Fibroblast of skin of right quadriceps (primary cell): ENCODE measurements around the gene ERMP1.
A peak's percentile ranks its signal among the peaks of the same experiment; 100 is the strongest.
"Not testable (repeated sequence)": the region's sequence is repeated elsewhere in the genome, so short reads cannot be mapped to it uniquely, and the experiment has no call there.

Experiments used
- DNase-seq: peaks from one replicate; pipeline ENCODE4 v3.0.0-alpha.2; 2013

The ERMP1 gene

DNA sequence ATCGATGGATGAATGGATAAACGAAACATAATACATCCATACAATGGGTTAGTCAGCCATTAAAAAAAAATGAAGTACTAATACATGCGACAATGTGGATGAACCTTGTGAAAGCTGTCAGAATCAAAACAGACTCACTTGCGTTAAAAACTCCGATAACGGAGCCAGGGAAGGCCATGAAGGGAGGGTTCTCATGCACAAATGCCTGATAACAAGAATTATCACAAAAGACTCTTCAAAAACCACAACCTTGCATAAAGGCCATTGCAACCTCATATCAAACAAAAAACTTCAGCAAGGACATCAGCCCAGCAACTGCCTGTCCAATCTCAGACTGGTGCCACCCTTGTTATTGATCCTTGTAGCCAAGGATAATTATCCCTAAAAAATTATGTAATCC lies 13.7 kb downstream of the ERMP1 start:
- DNase-seq = no peak

DNA sequence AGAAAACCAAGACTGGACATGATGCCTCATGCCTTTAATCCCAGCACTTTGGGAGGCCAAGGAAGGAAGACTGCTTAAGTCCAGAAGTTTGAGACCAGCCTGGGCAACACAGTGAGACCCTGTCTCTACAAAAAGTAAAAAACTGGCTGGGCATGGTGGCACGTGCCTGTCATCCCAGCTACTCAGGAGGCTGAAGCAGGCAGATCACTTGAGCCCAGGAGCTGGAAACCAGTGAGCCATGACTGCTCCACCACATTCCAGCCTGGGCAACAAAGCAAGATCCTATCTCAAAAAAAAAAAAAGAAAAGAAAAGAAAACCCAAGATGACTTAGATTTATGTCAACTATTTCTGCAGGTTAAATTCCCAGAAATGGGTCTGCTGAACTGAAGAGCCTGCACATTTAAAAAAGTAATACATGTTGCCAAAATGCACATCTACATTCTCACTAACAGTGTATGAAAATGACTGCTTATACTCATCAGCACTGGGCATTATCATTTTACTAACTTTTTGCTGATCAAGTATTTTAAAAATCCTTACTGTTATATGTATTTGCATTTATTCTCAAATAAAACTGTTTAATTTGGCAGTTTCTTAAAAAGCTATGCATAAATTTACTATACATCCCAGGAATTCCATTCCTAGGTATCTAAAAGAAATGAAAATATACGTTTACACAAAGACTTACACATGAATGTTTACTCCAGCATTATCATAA lies 14.3 kb downstream of the ERMP1 start:
- no peak for DNase-seq

DNA sequence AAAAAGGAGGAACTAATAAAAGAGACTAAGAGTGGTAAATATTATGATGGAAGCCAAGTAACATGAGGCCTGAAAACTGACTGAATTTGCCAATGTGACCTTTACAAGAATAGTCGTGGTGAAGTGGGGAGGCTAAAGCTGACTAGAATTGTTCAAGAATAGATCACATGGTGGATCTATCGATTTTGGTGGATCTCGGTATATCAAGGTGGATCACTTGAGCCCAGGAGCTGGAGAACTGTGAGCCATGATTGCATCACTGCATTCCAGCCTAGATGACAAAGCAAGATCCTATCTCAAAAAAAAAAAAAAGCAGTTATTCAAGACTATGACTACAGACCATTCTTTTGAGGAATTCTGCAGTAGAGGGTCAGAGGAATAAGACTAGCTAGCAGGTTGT lies 15.1 kb downstream of the ERMP1 start:
- DNase-seq = peak; percentile 68

DNA sequence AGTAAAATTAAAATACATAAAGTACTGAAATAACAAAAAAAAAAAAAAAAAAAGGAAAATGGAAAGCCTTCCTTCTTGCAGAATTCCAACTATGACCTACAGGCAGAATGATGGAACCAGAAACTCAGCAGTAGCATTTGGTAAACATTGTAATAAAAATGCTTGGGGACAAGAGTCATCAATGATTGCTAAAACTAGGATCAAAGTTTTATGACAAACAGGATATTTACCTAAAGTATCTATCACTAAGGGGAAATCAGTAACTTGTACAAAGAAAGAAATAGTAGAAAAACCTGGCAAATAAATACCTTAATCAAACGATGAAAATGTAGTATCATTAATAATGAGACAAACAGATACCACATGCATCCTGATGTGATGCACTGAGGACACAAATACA lies 17.5 kb downstream of the ERMP1 start:
- no peak for DNase-seq

DNA sequence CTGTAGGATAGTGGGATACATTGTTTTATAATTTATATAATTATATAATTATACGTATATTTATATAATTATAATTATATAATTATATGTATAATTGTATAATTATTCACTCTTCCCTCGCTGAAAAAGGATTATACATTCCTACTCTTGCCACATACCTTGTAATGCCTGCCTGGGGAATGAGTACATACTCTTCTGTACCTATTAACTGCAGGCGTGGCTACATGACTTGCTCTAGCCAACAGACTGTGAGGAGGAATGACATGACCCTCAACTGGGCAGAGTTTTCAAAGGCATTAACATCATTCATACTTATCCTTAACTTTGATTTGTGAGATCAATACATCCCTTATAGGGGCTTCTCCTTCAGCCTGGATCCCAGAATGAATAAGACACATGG lies 19.1 kb downstream of the ERMP1 start:
- DNase-seq = no peak

DNA sequence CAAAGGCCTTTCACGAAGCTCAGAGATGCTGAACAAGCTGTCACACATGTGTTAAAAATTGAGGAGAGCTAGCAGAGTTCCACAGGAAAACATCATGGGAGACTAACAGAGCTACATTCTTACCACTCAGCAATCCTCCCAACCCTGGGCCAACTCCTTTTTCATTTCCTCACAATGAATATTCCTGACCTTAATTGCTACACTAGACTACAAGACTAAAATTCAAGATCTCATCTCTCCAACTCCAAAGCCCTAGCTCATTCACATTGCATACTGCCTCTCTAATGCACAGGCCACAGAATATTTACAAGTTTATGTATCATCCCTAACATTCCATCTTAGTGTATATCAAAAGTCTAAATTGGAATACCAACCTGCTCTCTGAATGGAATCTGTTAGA lies 21.2 kb downstream of the ERMP1 start:
- DNase-seq = no peak

DNA sequence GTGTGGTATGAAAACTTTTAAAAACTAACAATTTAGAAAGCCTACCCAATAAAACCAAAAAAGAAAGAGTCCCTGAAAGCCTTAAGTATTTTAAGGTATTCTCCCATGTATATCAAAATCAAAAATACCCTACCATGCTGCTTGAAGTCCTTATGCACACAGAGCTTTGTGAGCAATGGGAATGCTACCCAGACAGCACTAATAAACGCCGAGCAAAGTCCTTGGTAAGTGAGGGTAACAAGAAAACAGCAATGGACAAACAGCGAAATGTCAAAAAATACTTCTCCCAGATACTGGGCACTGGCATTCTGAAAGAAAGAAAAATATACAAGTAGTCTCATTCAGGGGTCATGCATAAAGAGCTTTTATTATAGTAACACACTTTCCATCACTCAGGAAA lies 27.4 kb downstream of the ERMP1 start:
- no peak for DNase-seq

DNA sequence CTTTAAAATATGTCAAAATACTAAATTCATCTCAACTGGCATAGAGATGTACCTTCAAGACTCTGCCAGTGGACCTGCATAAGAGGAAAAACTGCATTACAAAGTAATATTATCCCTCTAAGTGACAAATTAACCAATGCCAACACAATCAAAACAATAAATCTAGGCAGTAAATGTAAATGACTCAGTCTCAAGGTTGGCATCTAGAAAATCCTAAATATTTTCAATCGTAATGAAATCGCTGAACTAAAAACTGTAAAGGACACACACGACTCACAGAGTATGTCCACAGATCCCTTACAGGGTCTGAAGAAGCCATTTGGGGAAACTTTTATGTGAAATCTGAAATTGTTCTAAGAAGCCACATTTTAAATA lies 31.2 kb downstream of the ERMP1 start:
- DNase-seq = peak; percentile 17

DNA sequence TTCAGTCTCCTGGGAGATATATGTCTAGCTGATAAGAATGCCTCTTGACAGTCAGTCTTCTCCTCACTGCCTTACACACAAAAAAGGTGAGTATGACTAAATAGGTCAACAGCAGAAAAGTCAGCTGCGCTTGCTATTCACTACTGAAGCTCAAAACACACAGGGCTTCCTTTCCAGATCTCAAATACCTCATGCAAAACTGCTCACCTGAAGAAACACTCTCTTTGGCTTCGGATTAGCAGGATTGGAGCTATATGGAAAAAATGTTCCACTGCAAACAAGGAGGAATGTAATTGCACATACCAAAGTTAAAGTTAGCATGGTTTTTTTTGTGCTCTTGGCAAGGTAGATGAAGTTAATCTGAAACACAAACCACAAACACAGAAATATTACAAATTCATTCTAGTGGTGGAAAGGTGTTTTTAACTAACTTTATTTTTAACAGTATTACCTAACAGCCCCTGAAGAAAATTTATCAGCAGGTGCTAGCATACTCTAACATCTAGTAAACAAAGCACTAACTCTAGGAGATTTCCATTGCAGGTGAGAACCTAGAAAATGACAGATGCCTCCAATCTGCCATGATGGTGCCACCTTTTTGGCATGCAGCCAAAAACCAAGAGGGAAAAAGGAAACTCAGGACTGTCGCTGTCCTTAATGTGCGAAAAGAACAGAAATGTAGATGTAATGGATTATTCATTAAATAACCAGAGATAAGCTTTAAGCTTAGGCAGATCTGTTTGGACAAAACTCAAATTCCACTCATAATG lies 31.8 kb downstream of the ERMP1 start:
- peak; percentile 9 for DNase-seq

DNA sequence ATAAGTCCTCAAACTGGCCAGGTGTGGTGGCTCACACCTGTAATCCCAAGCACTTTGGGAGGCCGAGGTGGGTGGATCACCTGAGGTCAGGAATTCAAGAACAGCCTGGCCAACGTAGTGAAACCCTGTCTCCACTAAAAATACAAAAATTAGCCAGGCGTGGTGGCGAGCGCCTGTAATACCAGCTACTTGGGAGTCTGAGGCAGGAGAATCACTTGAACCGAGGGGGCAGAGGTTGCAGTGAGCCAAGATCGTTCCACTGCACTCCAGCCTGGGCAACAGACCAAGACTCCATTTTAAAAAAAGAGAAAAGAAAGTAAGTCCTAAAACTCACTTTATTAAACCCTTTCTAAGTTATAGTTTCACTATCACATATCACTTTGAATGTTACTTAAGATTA lies 32.5 kb downstream of the ERMP1 start:
- DNase-seq = not testable (repeated sequence)

DNA sequence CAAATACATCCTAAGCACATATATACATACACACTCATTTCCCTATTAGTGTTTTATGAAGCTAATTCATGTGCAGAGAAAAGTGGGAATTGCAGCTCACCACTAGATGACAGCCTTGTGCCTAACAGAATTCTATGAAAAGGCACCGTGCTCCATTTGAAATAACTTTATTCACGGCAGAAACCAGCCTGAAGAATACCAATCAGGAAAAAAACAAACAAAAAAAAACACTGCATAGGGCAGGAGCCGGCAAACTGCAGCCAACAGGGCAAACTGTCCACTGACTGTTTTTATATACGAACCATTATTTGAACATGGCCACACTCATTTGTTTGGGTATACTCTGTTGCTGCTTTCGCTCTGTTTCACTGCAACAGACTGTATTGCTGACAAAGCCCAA lies 33.6 kb downstream of the ERMP1 start:
- peak; percentile 31 for DNase-seq

DNA sequence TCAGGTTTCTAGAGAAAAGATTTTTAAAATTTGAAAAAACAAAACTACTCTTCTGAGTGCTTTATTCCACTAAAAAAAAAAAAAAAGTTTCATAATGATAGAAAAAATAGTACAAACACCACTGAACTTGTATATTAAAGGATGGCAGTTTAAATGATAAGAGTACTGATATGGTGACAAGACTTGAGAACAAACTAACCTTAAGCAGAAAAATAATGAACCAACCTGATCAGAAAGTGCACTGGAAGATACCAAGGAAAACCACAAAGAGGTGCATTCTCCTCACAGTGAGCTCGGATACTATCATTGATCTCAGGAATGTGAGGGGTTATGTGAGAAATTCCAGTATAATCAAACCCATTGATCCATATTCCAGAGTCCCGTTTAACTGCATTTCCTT lies 34.3 kb downstream of the ERMP1 start:
- no peak for DNase-seq

DNA sequence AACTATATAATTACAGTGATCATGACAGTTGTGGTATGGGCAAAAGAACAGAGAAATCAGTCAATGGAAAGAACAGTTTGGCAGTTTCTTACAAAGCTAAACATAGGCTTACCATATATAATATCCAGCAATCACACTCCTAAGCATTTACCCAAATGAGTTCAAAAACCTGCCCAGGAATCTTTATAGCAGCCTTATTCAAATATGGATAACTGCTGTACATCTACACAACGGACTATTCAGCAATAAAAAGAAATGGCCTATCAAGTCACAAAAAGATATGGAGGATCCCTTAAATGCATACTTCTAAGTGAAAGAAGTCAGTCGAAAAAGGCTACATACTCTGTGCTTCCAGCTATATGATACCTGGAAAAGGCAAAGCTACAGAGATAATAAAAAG lies 36.6 kb downstream of the ERMP1 start:
- DNase-seq = no peak

DNA sequence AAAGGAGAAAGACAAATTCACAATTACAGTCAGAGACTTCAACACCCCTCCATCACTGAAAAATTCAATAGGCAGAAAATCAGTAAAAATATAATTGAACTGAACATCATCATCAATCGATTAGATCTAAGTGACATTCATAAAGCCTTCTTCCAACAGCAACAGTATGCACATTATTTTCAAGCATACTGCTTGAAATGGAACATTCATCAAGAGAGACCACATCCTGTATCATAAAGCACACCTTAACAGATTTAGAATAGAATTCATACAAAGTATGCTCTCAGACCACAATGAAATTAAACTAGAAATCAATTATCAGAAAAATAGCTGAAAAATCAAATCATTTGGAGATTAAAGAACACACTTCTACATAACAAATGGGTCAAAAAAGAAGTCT lies 39.1 kb downstream of the ERMP1 start:
- no peak for DNase-seq

DNA sequence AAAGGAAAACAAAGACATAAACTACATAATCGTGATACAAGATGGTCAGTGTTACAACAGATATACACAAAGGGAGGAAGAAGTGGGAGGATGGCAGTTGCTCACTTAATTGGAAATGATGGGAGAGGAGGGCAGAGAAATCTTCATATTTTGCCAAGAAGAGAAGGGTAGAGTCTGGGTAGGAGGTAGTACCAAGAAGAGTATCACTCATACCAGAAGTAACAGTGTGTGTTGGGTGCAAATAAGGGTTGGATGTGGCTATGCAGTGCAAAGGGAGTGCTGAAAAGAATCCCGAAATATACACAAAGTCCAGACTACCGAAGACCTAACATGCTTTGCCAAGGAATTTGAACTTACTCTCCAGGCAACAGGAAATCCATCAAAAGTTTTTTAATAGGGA lies 41.0 kb downstream of the ERMP1 start:
- DNase-seq = no peak

DNA sequence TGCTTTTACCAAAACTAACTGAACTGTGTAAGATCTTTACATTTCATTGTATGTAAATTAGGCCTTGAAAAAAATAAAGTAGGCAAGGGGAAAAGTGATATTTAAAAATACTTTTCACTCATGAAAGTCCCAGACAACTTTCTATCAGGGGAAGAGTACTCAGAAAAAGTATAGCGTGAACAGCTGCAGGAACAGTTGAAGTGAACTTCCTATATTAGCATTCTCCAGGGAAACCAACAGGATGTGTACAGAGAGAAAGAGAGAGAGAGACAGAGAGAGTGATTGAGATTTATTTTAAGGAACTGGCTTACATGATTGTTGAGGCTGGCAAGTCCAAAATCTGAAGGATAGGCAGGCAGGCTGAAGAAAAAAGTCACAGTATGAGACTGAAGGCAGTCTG lies 42.0 kb downstream of the ERMP1 start:
- DNase-seq = no peak

DNA sequence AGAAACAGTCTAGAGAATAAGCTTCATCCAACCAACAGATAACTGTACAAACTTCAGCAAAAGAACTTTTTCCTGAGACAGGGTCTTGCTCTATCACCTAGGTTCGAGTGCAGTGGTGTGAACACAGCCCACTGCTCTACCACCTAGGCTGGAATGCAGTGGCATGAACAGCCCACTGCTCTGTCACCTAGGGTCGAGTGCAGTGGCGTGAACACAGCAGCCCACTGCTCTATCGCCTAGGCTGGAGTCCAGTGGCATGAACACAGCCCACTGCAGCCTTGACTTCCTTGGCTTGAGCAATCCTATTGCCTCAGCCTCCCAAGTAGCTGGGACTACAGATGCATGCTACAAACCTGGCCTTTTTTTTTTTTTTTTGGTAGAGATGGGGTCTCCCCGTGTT lies 43.4 kb downstream of the ERMP1 start:
- DNase-seq = no peak

DNA sequence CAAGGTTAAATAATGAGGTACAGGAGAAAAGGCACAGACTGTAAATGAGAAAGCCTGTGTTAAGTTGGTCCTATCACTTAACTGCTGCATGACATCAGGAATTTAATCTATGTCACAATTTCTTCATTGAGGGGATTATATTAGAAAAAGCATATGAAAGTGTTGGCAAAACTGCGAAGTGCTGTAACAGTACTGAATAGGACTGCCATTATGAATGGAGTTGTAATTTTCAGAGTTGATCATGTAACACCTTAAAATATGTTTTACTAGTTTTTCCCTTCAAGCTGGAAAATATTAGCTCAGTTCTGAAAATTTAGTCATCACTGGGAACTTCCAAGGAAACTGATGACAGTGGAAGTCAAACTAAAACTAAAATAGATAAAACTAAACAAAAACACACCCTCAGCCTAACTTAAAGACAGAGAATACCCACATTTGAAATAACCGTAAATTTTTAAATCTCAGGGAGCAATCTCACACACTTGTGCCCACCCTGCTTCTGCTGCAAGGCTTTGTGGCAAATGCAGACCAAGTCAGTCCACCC lies 45.1 kb downstream of the ERMP1 start:
- no peak for DNase-seq

DNA sequence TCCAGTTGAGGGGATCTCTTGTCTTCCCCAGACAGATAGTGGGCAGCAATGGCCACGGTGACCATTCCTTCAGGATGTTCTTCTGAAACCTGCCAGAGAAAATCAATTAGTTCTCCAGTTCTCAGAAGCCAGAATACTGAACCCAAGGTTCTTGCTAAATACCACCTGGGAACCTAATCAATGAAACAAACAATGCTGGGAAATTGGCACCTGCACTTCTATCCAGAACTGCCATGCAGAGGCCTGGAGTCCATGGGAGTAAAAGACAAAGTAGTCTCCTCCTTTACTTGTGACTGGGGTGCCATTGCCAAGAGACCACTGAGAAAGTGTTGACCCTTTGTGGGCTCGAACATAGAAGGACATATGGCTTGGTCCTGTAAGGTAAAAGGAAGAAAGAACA lies 45.7 kb downstream of the ERMP1 start:
- DNase-seq = no peak

DNA sequence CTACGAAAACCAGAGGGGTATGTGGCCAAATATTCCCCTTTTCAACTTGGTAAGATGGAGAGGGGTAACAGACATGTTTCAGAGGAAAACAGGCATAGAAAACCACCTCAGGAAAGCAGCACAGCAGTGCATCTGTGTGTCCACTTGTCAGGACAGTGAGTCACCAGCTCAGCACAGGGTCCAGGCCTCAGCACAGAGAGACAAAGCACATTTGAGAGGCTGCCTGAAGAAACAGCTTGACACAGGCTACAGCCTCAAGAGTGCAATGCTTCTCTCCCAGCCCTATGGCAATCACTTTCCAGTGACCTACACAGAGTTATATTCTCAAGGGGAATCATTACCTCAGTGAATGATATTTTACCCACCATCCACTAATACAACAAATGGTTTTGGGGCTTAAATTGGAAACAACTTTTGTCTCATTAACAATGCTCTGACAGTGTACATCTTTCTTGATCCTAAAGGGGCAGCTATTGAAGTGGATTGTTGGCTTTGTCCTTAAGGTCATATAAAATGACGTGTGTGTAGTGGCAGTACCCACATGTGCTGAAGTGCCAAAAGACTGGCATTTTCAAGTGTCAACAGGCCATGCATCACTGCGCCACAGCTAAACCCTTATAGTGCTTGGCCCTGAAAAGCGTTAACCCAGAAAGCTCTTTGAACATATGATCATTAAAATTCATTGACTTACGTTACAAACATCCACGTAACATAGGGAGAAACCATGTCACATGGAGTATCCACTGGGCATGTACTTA lies 46.4 kb downstream of the ERMP1 start:
- no peak for DNase-seq

DNA sequence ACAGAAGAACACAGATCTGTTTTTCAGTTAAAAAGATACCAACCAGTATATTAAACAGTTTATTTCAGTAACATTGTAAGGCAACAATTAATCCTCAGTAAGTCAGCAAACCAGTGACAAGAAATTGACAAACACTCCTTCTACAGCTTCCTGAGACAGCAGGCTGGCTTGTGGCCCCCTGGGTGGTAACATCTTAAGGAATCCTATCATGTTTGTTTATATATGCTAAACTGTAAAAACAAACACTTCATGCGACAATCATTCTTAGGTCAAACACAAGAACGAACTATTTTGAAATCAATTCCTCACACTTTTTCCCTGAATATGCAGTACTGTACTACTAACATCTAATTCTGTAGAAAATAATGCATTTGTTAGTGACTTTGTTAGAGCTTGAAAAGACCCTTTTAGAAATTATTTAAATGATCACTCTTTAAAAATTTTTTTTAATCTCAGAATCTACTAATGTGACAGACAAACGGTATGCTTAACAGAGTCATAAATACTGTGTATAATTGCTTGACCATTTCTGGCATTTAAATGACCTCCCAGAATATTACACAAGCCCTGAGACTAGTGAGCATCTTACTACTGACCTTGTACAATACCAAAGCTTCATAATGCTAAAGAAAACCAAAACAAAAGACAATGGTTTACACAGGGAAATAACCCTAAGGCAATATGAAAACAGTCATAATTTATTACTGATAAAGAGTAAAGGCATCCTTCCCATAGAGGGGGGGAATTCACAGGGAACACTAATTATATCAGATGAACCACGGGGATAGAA lies 48.2 kb downstream of the ERMP1 start:
- no peak for DNase-seq

DNA sequence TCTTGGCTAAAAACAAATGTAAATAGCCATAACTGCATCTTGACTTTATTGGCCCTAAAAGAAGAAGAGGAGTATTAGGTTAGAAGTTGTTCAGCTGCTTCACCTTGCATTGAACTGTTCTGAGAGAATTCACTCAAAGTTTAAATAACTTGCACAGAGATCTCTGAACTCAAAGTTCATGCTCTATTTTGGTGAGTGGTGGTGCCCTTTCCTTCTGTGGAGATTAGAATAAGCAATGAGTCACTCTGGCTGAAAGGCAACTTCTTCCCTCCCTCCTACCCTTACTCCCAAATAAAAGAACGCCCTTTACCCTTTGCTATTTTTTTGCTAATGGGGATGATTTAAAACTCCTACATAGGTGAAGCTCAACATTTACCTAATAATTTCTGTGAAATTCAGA lies 48.9 kb downstream of the ERMP1 start:
- no peak for DNase-seq

DNA sequence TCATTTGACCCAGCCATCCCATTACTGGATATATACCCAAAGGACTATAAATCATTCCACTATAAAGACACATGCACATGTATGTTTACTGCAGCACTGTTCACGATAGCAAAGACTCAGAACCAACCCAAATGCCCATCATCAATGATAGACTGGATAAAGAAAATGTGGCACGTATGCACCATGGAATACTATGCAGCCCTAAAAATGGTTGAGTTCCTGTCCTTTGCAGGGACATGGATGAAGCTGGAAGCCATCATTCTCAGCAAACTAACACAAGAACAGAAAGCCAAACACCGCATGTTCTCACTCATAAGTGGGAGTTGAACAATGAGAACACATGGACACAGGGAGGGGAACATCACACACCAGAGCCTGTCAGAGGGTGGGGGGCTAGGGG lies 49.5 kb downstream of the ERMP1 start:
- not testable (repeated sequence) for DNase-seq
